CD4-positive, alpha-beta T cell treated with Interleukin-17A for 4 hours (primary cell): ENCODE results near the gene MCCC1.
"Not testable (repeated sequence)": the region's sequence is repeated elsewhere in the genome, so short reads cannot be mapped to it uniquely, and the experiment has no call there.

ENCODE experiments used
- DNase-seq: peaks from one replicate; pipeline ENCODE4 v3.0.0-alpha.2; 2020; ENCODE audit warnings: mixed read lengths

MCCC1 gene

GRCh38 chr3:183101040-183101439 lies 1.7 kb upstream of the MCCC1 start:
- DNase-seq: not testable (repeated sequence)

GRCh38 chr3:183100376-183100775 lies 1.1 kb upstream of the MCCC1 start:
- no peak for DNase-seq

GRCh38 chr3:183099838-183100204 lies 525 bp upstream of the MCCC1 start:
- DNase-seq: no peak

- no peak for DNase-seq
These were observed 715 bp downstream of the MCCC1 start for GRCh38 chr3:183098536-183099025.

GRCh38 chr3:183094711-183095110 lies 4.6 kb downstream of the MCCC1 start:
- DNase-seq: no peak

GRCh38 chr3:183092256-183092655 lies 7.0 kb downstream of the MCCC1 start:
- DNase-seq: no peak

GRCh38 chr3:183087184-183087583 lies 12.1 kb downstream of the MCCC1 start:
- no peak for DNase-seq

GRCh38 chr3:183085634-183086390 lies 13.5 kb downstream of the MCCC1 start:
- DNase-seq: peak; percentile 19

GRCh38 chr3:183082355-183082915 lies 16.9 kb downstream of the MCCC1 start:
- DNase-seq: no peak

- no peak for DNase-seq
These were observed 17.7 kb downstream of the MCCC1 start for GRCh38 chr3:183081459-183082183.

- DNase-seq: no peak
These were observed 18.7 kb downstream of the MCCC1 start for GRCh38 chr3:183080628-183081027.

GRCh38 chr3:183074881-183075280 lies 24.4 kb downstream of the MCCC1 start:
- DNase-seq: no peak

GRCh38 chr3:183074261-183074660 lies 25.0 kb downstream of the MCCC1 start:
- DNase-seq: no peak

GRCh38 chr3:183073839-183074238 lies 25.5 kb downstream of the MCCC1 start:
- DNase-seq: no peak

GRCh38 chr3:183070892-183071291 lies 28.4 kb downstream of the MCCC1 start:
- DNase-seq: no peak

GRCh38 chr3:183069086-183069485 lies 30.2 kb downstream of the MCCC1 start:
- DNase-seq: no peak

GRCh38 chr3:183066891-183067290 lies 32.4 kb downstream of the MCCC1 start:
- not testable (repeated sequence) for DNase-seq

- DNase-seq: no peak
These were observed 34.8 kb downstream of the MCCC1 start for GRCh38 chr3:183064475-183064874.

GRCh38 chr3:183061391-183062172 lies 37.7 kb downstream of the MCCC1 start:
- no peak for DNase-seq

GRCh38 chr3:183058351-183058750 lies 40.9 kb downstream of the MCCC1 start:
- DNase-seq: no peak

- DNase-seq: no peak
These were observed 48.6 kb downstream of the MCCC1 start for GRCh38 chr3:183050706-183051105.

- DNase-seq: no peak
These were observed 52.4 kb downstream of the MCCC1 start for GRCh38 chr3:183046883-183047282.
